ENCODE data around the gene TWF2.

- TF ChIP-seq CTCF (IDR thresholded peaks at IDR 0.05) (no peak), POLR2A (IDR thresholded peaks at IDR 0.05) (no peak)
Measured at GRCh38 chr3:52233108-52233591, 5.8 kb downstream of the TWF2 start.

Data from esophagus squamous epithelium (tissue), 4 donors.